Stomach (tissue), 8 donors: ENCODE measurements around the gene TAC3. TPM values are rescaled to one million over a fixed set of nuclear protein-coding genes. Genes with fewer than 3 reads are reported as not detected.

ENCODE experiments used
- polyA plus RNA-seq, 3 donors: library from polyadenylated mRNA; stranded (reverse); fragments of 200-250 nt; gene quantifications; one replicate each; pipeline ENCODE4 v1.2.3, GENCODE V29; 2013
- total RNA-seq, 5 donors: library from RNA; depleted of rRNA; stranded (reverse); fragments of >200 nt; gene quantifications; one replicate each; pipeline versions ENCODE4 v1.1.0 to v1.2.3, GENCODE V29; 2014 to 2016
- donor health status: healthy with polysubstance abuse.
- donor health status: Bipolar disorder and iron deficiency.
- donor health status: healthy.

The TAC3 gene
- total and polyA plus RNA-seq, 8 donors, result 0.62 to 19.8 (median 2.0) TPM; not detected in 3

Other genes starting within 250 kb of the TAC3 start
- not detected for gene SDR9C7, start 82.1 kb downstream of the TAC3 start, total RNA-seq
- gene SDR9C7, start 82.1 kb downstream of the TAC3 start, polyA plus RNA-seq, result under 1 TPM in 1 of 3 donors, not detected in 2; 0.50 TPM
- gene RDH16, start 58.9 kb downstream of the TAC3 start, total RNA-seq, result 1 to 10 TPM in 1 of 5 donors, under 1 TPM in 1, not detected in 3; 0.37 to 1.0 TPM
- gene RDH16, start 58.9 kb downstream of the TAC3 start, polyA plus RNA-seq, result under 1 TPM in 1 of 3 donors, not detected in 2; 0.68 TPM
- gene ZBTB39, start 10.0 kb downstream of the TAC3 start, total RNA-seq, result 1 to 10 TPM; 3.3 to 7.6 (median 4.9) TPM
- 1 to 10 TPM; 1.2 to 1.7 (median 1.4) TPM for gene ZBTB39, start 10.0 kb downstream of the TAC3 start, polyA plus RNA-seq
- gene MYO1A, start 33.6 kb upstream of the TAC3 start, total RNA-seq, result 10 to 100 TPM in 4 of 5 donors, 1 to 10 TPM in 1; 2.7 to 97.3 (median 19.3) TPM
- 10 to 100 TPM in 1 of 3 donors, 1 to 10 TPM in 1, under 1 TPM in 1; 0.70 to 16.2 (median 1.2) TPM for gene MYO1A, start 33.6 kb upstream of the TAC3 start, polyA plus RNA-seq
- 10 to 100 TPM in 1 of 5 donors, 1 to 10 TPM in 4; 1.2 to 16.7 (median 2.7) TPM for gene NEMP1, start 62.3 kb upstream of the TAC3 start, total RNA-seq
- gene NEMP1, start 62.3 kb upstream of the TAC3 start, polyA plus RNA-seq, result 1 to 10 TPM; 1.1 to 3.8 (median 2.2) TPM
- 10 to 100 TPM in 2 of 5 donors, 1 to 10 TPM in 2, not detected in 1; 1.7 to 12.1 (median 8.3) TPM for gene NAB2, start 72.6 kb upstream of the TAC3 start, total RNA-seq
- gene NAB2, start 72.6 kb upstream of the TAC3 start, polyA plus RNA-seq, result 10 to 100 TPM; 14.1 to 16.6 (median 16.3) TPM
- 100 to 1,000 TPM in 4 of 5 donors, 10 to 100 TPM in 1; 81.9 to 343 (median 209) TPM for gene STAT6, start 94.8 kb upstream of the TAC3 start, total RNA-seq
- gene STAT6, start 94.8 kb upstream of the TAC3 start, polyA plus RNA-seq, result 100 to 1,000 TPM; 138 to 477 (median 147) TPM
- gene LRP1, start 112.0 kb upstream of the TAC3 start, total RNA-seq, result 100 to 1,000 TPM in 4 of 5 donors, 10 to 100 TPM in 1; 97.8 to 510 (median 129) TPM
- 10 to 100 TPM; 13.5 to 25.9 (median 13.6) TPM for gene LRP1, start 112.0 kb upstream of the TAC3 start, polyA plus RNA-seq
- not detected for gene LRP1-AS, start 131.1 kb upstream of the TAC3 start, total RNA-seq
- not detected for gene LRP1-AS, start 131.1 kb upstream of the TAC3 start, polyA plus RNA-seq
- gene NXPH4, start 200.3 kb upstream of the TAC3 start, total RNA-seq, result under 1 TPM in 1 of 5 donors, not detected in 4; 0.18 TPM
- under 1 TPM in 2 of 3 donors, not detected in 1; 0.30 to 0.44 TPM for gene NXPH4, start 200.3 kb upstream of the TAC3 start, polyA plus RNA-seq
- 10 to 100 TPM; 26.1 to 93.7 (median 77.8) TPM for gene SHMT2, start 213.2 kb upstream of the TAC3 start, total RNA-seq
- 10 to 100 TPM; 54.6 to 59.0 (median 57.1) TPM for gene SHMT2, start 213.2 kb upstream of the TAC3 start, polyA plus RNA-seq
- gene STAC3, start 234.7 kb upstream of the TAC3 start, total RNA-seq, result 1 to 10 TPM in 2 of 5 donors, under 1 TPM in 2, not detected in 1; 0.55 to 5.1 (median 1.6) TPM
- gene STAC3, start 234.7 kb upstream of the TAC3 start, polyA plus RNA-seq, result 1 to 10 TPM; 1.3 to 3.8 (median 3.5) TPM